Cardiac muscle cell (in vitro differentiated cells and primary cell): ENCODE measurements around the gene CD4. TPM values are rescaled to one million over a fixed set of nuclear protein-coding genes. Genes with fewer than 3 reads are reported as not detected.

Source experiments
- DNase-seq, 2 donors: peaks; one replicate each; pipeline versions ENCODE4 v3.0.0 to v3.0.0-alpha.2; 2010 to 2017; ENCODE audit warnings: low read depth in 1 of 2, low spot score in 1 of 2
- H3K27ac ChIP-seq: fragments of 200-600 bp; sonication (generic); 2 replicates; pipeline ENCODE4 v1.5.1; 2016
- H3K27me3 ChIP-seq: fragments of 200-600 bp; sonication (generic); 2 replicates; pipeline ENCODE4 v1.6.0; 2016; ENCODE audit warnings: control low read depth
- H3K36me3 ChIP-seq: fragments of 200-600 bp; sonication (generic); 2 replicates; pipeline ENCODE4 v1.5.1; 2016; ENCODE audit warnings: control low read depth
- H3K4me1 ChIP-seq: fragments of 200-600 bp; sonication (generic); 2 replicates; pipeline ENCODE4 v1.8.1; 2017; ENCODE audit warnings: low read depth, mild to moderate bottlenecking, mixed run types
- H3K4me3 ChIP-seq: fragments of 200-600 bp; sonication (generic); 2 replicates; pipeline ENCODE4 v1.5.1; 2016; ENCODE audit warnings: mild to moderate bottlenecking
- H3K9me3 ChIP-seq: fragments of 200-600 bp; sonication (generic); 2 replicates; pipeline ENCODE4 v1.5.1; 2017; ENCODE audit warnings: low read depth, mild to moderate bottlenecking, control low read depth
- polyA plus RNA-seq: library from polyadenylated mRNA; unstranded; fragments of >200 nt; fragmentation: Nextera tagmentation; extraction: Ambion mirVana; gene quantifications from 2 replicates; pipeline ENCODE4 v1.2.1, GENCODE V29; 2016
- total RNA-seq: library from RNA; depleted of rRNA; stranded (reverse); fragments of >200 nt; gene quantifications from 2 replicates; pipeline ENCODE4 v1.2.3, GENCODE V29; 2016
- TF ChIP-seq, protein P1 (sequence below): IDR thresholded peaks from 2 replicates; pipeline ENCODE4 v1.5.1; 2012; ENCODE audit warnings: low read depth, mild to moderate bottlenecking, low read length

The CD4 gene
- total and polyA plus RNA-seq, 2 experiments from 2014 or later, result 3.3 to 5.9 TPM

DNA sequence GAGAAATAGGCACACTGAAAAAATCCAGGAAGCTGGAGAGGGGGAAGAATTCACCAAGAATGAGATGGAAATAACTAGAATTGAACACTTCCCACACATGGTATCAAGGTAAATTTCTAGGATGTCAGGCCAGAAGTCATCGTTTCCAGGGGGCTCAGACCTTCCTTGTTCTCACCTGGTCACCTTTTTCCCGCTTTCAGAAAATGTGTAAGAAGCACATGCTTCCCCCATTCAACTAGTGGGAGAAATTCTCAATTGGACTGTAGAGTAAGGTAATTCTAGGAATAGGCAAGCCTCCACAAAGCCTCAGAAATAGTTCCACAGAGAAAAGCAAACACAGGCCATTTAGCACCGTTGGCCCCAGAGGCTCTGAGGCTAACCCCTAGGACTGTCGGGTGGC, 25.9 kb upstream of the CD4 start:
- TF ChIP-seq, protein P1, sequence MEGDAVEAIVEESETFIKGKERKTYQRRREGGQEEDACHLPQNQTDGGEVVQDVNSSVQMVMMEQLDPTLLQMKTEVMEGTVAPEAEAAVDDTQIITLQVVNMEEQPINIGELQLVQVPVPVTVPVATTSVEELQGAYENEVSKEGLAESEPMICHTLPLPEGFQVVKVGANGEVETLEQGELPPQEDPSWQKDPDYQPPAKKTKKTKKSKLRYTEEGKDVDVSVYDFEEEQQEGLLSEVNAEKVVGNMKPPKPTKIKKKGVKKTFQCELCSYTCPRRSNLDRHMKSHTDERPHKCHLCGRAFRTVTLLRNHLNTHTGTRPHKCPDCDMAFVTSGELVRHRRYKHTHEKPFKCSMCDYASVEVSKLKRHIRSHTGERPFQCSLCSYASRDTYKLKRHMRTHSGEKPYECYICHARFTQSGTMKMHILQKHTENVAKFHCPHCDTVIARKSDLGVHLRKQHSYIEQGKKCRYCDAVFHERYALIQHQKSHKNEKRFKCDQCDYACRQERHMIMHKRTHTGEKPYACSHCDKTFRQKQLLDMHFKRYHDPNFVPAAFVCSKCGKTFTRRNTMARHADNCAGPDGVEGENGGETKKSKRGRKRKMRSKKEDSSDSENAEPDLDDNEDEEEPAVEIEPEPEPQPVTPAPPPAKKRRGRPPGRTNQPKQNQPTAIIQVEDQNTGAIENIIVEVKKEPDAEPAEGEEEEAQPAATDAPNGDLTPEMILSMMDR, result no peak
- peak overlapping the region; percentile 95 for H3K27ac ChIP-seq
- peaks cover 24% of the 10 kb centered on the region for H3K4me1 ChIP-seq
- no peaks in the 10 kb centered on the region for H3K27me3 ChIP-seq
- H3K9me3 ChIP-seq, result no peaks in the 10 kb centered on the region
- no peak for DNase-seq
- H3K4me3 ChIP-seq, result no peak overlapping the region
- H3K36me3 ChIP-seq, result no peaks in the 10 kb centered on the region

DNA sequence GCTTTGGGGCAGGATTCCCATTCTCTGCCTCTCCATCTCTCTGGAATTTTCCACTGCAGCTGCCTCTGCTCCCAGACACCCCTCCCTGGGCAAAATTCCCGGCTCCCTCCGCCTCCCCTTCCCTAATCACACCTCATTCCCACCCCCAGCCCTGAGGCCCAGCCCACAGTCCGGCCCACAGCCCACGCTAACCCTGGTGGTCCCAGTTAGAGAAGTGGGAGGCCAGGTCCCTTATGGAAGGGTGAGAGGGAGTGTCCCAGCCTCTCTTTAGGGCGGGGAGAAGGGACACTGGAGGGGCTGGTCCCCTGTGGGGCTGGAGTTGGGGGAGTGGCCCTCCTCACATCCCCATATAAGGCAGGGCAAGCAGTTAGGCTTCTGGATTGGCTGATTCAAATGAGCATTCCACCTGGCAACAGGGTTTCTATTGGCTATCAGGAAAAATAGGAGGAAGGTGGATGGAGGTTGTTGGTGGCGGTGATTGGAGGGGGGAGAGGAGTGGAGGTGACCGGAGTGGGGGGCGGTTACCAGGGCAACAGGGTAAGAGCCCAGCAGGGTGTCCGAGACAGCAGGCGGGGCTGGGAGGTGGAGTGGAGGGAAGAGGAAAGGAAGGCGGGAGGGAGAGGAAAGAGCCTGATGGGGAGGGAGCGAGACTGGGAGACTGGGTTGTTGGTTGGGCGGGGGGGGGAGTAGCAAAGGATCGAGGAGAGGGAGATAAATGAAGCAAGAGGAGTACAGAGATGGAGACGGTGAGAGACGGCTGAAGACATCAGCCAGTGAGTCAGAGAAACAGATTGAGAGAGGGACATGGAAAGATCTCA, 25.1 kb upstream of the CD4 start:
- peak overlapping the region; percentile 95 for H3K27ac ChIP-seq

DNA sequence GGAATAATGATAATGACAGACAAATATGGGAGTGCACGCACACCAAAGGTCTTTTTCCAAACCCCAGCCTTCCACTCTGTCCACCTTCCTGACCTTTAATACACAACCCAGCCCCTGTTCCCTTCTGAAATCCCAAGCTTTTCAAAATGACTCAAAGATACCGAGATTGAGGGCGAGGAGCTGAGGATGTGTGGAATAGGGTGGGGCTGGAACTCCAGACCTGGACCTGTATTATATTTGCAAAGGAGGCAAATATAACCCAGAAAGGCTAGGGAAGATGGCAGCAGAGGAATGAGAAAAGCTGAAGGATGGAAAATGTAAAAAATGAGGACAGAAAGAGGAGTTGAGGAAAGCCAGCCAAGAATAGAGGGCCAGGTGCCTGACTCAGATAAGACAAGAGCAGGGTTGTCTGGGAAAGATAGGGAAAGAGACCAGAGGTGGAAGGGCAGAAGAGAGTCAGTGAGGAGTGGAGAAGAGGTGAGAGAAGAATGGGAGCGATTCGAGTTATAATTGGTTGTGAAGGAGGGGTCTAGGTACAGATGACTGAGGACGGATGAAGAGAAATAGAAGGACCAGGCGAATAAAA, 24.2 kb upstream of the CD4 start:
- Histone ChIP-seq H3K4me3 (peak overlapping the region; percentile 93), H3K4me1 (peaks cover 30% of the 10 kb centered on the region), H3K9me3 (no peaks in the 10 kb centered on the region), H3K36me3 (no peaks in the 10 kb centered on the region), H3K27me3 (no peaks in the 10 kb centered on the region), H3K27ac (peak overlapping the region; percentile 95)
- DNase-seq, result no peak
- TF ChIP-seq, protein P1, result no peak

More for the DNA sequence above, 25.1 kb upstream of the CD4 start:
- TF ChIP-seq, protein P1, result no peak
- peak overlapping the region; percentile 93 for H3K4me3 ChIP-seq
- H3K4me1 ChIP-seq, result peaks cover 30% of the 10 kb centered on the region
- DNase-seq, result peak; percentile 97 to 99
- H3K27me3 ChIP-seq, result no peaks in the 10 kb centered on the region
- H3K9me3 ChIP-seq, result no peaks in the 10 kb centered on the region
- H3K36me3 ChIP-seq, result no peaks in the 10 kb centered on the region

DNA sequence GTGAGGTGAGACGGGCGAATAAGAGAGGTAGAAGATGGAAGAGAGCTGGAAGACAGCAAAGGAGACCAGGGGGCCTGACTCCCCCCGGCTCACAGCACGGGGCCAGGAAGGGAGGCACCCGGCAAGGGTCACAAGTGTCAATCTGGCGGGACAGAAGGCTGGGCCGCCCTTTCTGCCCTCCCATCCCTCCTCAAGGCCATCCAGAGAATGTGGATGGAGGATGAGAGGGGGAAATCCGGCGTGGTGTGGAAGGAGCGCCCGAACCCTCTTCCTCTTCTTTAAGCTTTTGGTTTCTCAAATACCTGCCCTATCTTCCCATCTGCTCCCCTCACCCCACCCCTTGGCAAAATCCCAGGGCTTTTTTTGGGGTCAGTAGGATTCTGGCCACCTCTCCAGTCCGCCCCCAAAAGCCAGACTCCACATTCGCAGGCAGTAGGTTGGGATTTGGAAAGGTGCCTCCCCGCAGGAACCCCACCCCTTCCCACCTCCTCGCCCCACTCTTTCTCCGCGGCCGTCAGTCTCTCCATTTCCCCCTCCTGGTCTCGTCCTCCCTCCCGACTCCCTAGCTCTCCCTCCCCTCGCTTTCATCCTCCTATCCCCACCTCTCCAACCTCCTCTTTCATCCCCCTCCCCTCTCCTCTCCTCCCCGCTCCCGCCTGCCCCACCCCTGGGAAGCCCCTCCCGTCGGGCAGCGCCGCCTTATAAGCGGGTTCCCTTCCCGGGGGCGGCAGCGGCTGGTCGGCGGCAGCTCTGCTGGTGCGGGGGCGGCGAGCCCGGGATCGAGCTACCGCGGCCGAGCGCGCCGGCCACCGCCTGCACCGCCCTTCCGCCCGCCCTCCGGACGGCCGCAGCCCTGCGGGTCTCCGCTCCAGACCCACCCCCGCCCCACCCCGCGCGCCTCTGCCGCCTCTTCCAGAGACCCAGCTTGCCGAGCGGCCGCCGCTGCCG, 23.4 kb upstream of the CD4 start, which contains the start of gene PTMS:
Gene PTMS (plus strand): TSS at position 730 of the 948 bp plus-strand sequence. CDS start 343 bp downstream, outside the sequence.
- TF ChIP-seq, protein P1, result no peak
- H3K9me3 ChIP-seq, result no peaks in the 10 kb centered on the region
- peak within 1 kb of the TSS; percentile 93 for H3K4me3 ChIP-seq
- H3K36me3 ChIP-seq, result no peaks in the 10 kb centered on the region
- peak; percentile 88 to 97 for DNase-seq
- H3K27ac ChIP-seq, result peak within 1 kb of the TSS; percentile 95
- peaks cover 30% of the 10 kb centered on the region for H3K4me1 ChIP-seq
- no peaks in the 10 kb centered on the region for H3K27me3 ChIP-seq
